SU-DHL-6 (cell line): ENCODE data around the gene LRRC7.
"Not testable (repeated sequence)": the region's sequence is repeated elsewhere in the genome, so short reads cannot be mapped to it uniquely, and the experiment has no call there.

ENCODE experiments used
- H2AFZ ChIP-seq: fragments of 200-600 bp; sonication (generic); 2 replicates; pipeline ENCODE4 v1.6.1; 2014; ENCODE audit warnings: low read depth, mild to moderate bottlenecking, moderate library complexity, mixed read lengths, antibody characterized with exemption, low read length; ENCODE audit not compliant: severe bottlenecking
- H3F3A ChIP-seq: fragments of 200-600 bp; shearing (Covaris generic); 2 replicates; pipeline ENCODE4 v1.6.0; 2016; ENCODE audit warnings: antibody characterized with exemption, mild to moderate bottlenecking; ENCODE audit not compliant: insufficient read depth
- H3K27ac ChIP-seq: fragments of 200-600 bp; sonication (generic); 2 replicates; pipeline ENCODE4 v1.5.1; 2016; ENCODE audit warnings: low read depth, mild to moderate bottlenecking, low read length, moderate library complexity, mixed read lengths
- H3K27me3 ChIP-seq: fragments of 200-600 bp; sonication (generic), shearing (Covaris generic); 2 replicates; pipeline ENCODE4 v1.6.0; 2014; ENCODE audit warnings: mild to moderate bottlenecking, low read length
- H3K36me3 ChIP-seq: fragments of 200-600 bp; sonication (generic); 2 replicates; pipeline ENCODE4 v1.6.1; 2014; ENCODE audit warnings: mild to moderate bottlenecking, low read length, mixed read lengths
- H3K4me2 ChIP-seq: fragments of 300-600, 200-600 bp; shearing (Covaris generic), sonication (generic); 2 replicates; pipeline ENCODE4 v1.6.0; 2014; ENCODE audit warnings: low read length, low read depth, mild to moderate bottlenecking; ENCODE audit not compliant: poor library complexity, severe bottlenecking
- H3K4me3 ChIP-seq: fragments of 200-600 bp; sonication (generic); 2 replicates; pipeline ENCODE4 v1.5.1; 2014; ENCODE audit warnings: antibody characterized with exemption, low read length, mild to moderate bottlenecking, mixed read lengths; ENCODE audit not compliant: insufficient read depth, poor library complexity, severe bottlenecking
- H3K79me2 ChIP-seq: fragments of 200-600 bp; sonication (generic); 2 replicates; pipeline ENCODE4 v1.6.1; 2014; ENCODE audit warnings: mild to moderate bottlenecking, low read length, moderate library complexity; ENCODE audit not compliant: insufficient read depth
- H3K9ac ChIP-seq: fragments of 200-600 bp; sonication (generic); 2 replicates; pipeline ENCODE4 v1.7.0; 2014; ENCODE audit warnings: mild to moderate bottlenecking, low read length
- H3K9me2 ChIP-seq: fragments of 200-600 bp; sonication (generic); replicated peaks from 2 replicates; pipeline ENCODE4 v1.6.1; 2014; ENCODE audit warnings: low read length; ENCODE audit not compliant: insufficient read depth
- H3K9me3 ChIP-seq: fragments of 200-600 bp; sonication (generic); 2 replicates; pipeline ENCODE4 v1.6.1; 2014; ENCODE audit warnings: low read length, mixed read lengths; ENCODE audit not compliant: insufficient read depth
- H4K20me1 ChIP-seq: fragments of 200-600 bp; sonication (generic); 2 replicates; pipeline ENCODE4 v1.6.1; 2014; ENCODE audit warnings: low read depth, mild to moderate bottlenecking, antibody characterized with exemption, low read length, moderate library complexity, mixed read lengths
- CTCF ChIP-seq: fragments of 200-600 bp; sonication (generic); IDR thresholded peaks from one replicate; pipeline ENCODE4 v1.5.1; 2017; ENCODE audit warnings: antibody characterized with exemption, mild to moderate bottlenecking, low read length, moderate library complexity; ENCODE audit not compliant: insufficient read depth, poor library complexity, severe bottlenecking
- EZH2phosphoT487 ChIP-seq: fragments of 200-600 bp; sonication (generic), shearing (Covaris generic); conservative IDR thresholded peaks from 2 replicates; pipeline ENCODE4 v1.6.1; 2018; ENCODE audit warnings: mild to moderate bottlenecking, antibody characterized with exemption, low read length, moderate library complexity, mixed read lengths

LRRC7 gene

GRCh38 chr1:69862906-69863305 is 295.2 kb downstream of the LRRC7 start:
- H3K27ac ChIP-seq = no peak overlapping the region

GRCh38 chr1:69863704-69864103 is 296.0 kb downstream of the LRRC7 start:
- Histone ChIP-seq H4K20me1 (no peaks in the 10 kb centered on the region), H3K27ac (no peak overlapping the region), H3K27me3 (no peaks in the 10 kb centered on the region), H2AFZ (no peak overlapping the region), H3K9me3 (no peaks in the 10 kb centered on the region), H3K4me2 (no peak overlapping the region), H3K4me3 (no peak overlapping the region), H3K79me2 (no peaks in the 10 kb centered on the region), H3K9ac (no peak overlapping the region), H3K9me2 (no peaks in the 10 kb centered on the region), H3K36me3 (no peaks in the 10 kb centered on the region), H3F3A (no peaks in the 10 kb centered on the region)
- TF ChIP-seq EZH2phosphoT487 = no peak
- no peak for TF ChIP-seq CTCF

More at GRCh38 chr1:69862906-69863305, 295.2 kb downstream of the LRRC7 start:
- no peak overlapping the region for H3K9ac ChIP-seq
- no peaks in the 10 kb centered on the region for H3K36me3 ChIP-seq
- H3K79me2 ChIP-seq = no peaks in the 10 kb centered on the region
- no peak overlapping the region for H3K4me2 ChIP-seq
- no peaks in the 10 kb centered on the region for H3K9me3 ChIP-seq
- no peaks in the 10 kb centered on the region for H3K9me2 ChIP-seq
- H3K4me3 ChIP-seq = no peak overlapping the region
- H4K20me1 ChIP-seq = no peaks in the 10 kb centered on the region
- TF ChIP-seq EZH2phosphoT487 = no peak
- TF ChIP-seq CTCF = no peak
- H3F3A ChIP-seq = no peaks in the 10 kb centered on the region
- no peaks in the 10 kb centered on the region for H3K27me3 ChIP-seq
- H2AFZ ChIP-seq = no peak overlapping the region

GRCh38 chr1:69871412-69871811 is 303.7 kb downstream of the LRRC7 start:
- Histone ChIP-seq H3K9ac (no peak overlapping the region), H3K36me3 (no peaks in the 10 kb centered on the region), H3K9me3 (no peaks in the 10 kb centered on the region), H3K9me2 (no peaks in the 10 kb centered on the region), H3K79me2 (no peaks in the 10 kb centered on the region), H3K4me3 (no peak overlapping the region), H3K27ac (no peak overlapping the region), H3K4me2 (no peak overlapping the region), H2AFZ (no peak overlapping the region), H3F3A (no peaks in the 10 kb centered on the region), H3K27me3 (no peaks in the 10 kb centered on the region), H4K20me1 (no peaks in the 10 kb centered on the region)
- TF ChIP-seq EZH2phosphoT487 = no peak
- no peak for TF ChIP-seq CTCF

- no peak overlapping the region for H3K27ac ChIP-seq
- H3K79me2 ChIP-seq = no peaks in the 10 kb centered on the region
- H3K4me2 ChIP-seq = no peak overlapping the region
- no peaks in the 10 kb centered on the region for H3K36me3 ChIP-seq
- TF ChIP-seq EZH2phosphoT487 = no peak
- TF ChIP-seq CTCF = no peak
- H4K20me1 ChIP-seq = no peaks in the 10 kb centered on the region
- no peak overlapping the region for H3K9ac ChIP-seq
- no peak overlapping the region for H3K4me3 ChIP-seq
- H3F3A ChIP-seq = no peaks in the 10 kb centered on the region
- H2AFZ ChIP-seq = no peak overlapping the region
- no peaks in the 10 kb centered on the region for H3K9me3 ChIP-seq
- no peaks in the 10 kb centered on the region for H3K27me3 ChIP-seq
- H3K9me2 ChIP-seq = no peaks in the 10 kb centered on the region
Measured at GRCh38 chr1:69878338-69878737, 310.6 kb downstream of the LRRC7 start.

- H3K4me2 ChIP-seq, H3K79me2 ChIP-seq, H4K20me1 ChIP-seq, H3K9ac ChIP-seq, H3K4me3 ChIP-seq, H3K27ac ChIP-seq, H3F3A ChIP-seq, H3K36me3 ChIP-seq, H3K27me3 ChIP-seq, H3K9me2 ChIP-seq, H3K9me3 ChIP-seq, H2AFZ ChIP-seq: not testable (repeated sequence)
Measured at GRCh38 chr1:69888016-69888415, 320.3 kb downstream of the LRRC7 start.
